GM21447 (cell line): ENCODE data around the gene MTR.
"Not testable (repeated sequence)": the region's sequence is repeated elsewhere in the genome, so short reads cannot be mapped to it uniquely, and the experiment has no call there.

Source experiments
- ATAC-seq: cut with Tn5 transposase; IDR thresholded peaks from one replicate; pipeline ENCODE4 v1.9.1; 2021; ENCODE audit not compliant: unreplicated experiment

The MTR gene

DNA sequence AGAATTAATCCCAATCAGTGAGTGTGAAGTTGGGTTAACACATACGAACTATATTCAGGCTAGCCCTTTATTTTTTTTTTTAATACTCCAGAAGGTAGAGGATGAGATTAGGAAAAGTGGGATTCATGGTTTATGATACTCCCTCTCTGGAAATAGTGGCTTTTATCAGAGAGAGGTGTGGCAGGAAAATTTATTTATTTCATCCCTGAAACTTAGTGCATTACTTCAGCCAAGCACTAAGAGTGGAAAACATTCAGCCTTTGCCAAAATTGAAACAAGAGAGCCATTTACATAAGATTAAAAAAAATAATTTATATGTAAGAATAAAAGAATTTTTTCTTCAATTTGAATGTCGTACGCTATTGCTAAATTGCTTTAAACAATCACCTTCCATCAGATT is 35.0 kb downstream of the MTR start:
- no peak for ATAC-seq

- no peak for ATAC-seq
Observed at GRCh38 chr1:236830560-236830959, 35.5 kb downstream of the MTR start.

- ATAC-seq: no peak
Observed at GRCh38 chr1:236833575-236833974, 38.5 kb downstream of the MTR start.

DNA sequence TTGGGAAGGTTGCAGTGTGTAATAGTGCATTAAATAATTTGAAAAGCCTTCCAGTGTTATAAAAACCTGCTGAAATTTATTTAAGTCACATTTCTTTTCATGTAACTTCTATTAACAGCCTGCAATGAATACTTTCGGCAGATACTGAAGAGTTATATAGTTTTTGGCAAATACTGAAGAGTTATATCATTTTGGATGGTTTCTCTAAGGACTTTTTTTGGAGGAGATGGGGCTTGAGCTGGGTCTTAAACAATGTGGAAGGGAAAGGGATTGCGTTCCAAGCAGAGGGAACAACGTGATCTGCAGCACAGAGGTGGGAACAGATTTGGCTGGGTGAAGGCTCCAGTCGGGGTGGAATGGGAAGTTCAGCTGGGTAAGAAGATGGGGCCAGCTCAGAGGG is 39.8 kb downstream of the MTR start:
- ATAC-seq: no peak

DNA sequence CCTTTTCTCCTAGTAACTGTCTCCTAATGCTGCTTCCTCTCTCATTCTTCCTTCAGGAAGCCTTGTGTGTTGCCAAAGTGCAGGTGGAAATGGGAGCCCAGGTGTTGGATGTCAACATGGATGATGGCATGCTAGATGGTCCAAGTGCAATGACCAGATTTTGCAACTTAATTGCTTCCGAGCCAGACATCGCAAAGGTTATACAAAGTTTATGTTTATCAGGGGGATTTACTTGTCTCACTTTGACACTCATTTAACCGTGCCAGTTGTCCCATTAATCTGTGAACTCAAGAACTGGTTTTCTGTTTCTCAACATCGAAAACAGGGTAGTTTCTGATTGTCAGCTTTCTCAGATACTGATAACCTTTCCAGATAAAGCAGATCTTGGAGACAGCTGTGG is 40.4 kb downstream of the MTR start:
- no peak for ATAC-seq

DNA sequence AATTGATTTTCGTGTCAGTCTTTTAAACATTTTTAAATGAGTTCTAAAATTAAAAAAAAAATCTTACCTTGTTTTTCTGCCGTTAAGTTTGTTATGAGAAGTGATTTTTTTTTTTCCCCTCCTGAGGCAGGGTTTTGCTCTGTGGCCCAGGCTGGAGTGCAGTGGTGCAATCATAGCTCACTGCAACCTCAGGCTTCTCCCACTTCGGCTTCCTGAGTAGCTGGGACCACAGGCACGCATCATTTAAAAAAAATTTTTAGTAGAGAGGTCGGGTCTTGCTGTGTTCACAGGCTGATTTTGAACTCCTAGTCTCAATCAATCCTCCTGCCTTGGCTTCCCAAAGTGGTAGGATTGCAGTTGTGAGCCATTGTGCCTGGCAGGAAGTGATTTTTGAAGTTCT is 41.1 kb downstream of the MTR start:
- ATAC-seq: no peak

DNA sequence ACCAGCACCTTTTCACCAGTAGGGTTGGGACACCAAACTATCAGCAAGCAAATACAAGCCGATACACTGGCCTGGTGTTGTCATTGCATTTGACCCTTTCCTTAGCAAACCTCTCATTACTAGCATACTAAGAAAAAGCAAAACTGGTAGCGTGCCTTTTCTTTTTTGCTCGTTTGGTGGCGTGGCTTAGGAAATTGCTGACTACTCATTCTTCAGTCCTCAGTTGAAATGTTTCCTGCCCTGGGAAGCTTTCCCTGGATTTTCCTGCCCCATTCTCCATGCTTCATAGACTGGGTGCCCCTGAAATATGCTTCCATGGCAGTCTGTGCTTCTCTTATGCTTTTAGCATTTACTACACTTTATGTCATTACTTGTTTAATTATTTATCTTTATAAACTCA is 42.0 kb downstream of the MTR start:
- no peak for ATAC-seq

DNA sequence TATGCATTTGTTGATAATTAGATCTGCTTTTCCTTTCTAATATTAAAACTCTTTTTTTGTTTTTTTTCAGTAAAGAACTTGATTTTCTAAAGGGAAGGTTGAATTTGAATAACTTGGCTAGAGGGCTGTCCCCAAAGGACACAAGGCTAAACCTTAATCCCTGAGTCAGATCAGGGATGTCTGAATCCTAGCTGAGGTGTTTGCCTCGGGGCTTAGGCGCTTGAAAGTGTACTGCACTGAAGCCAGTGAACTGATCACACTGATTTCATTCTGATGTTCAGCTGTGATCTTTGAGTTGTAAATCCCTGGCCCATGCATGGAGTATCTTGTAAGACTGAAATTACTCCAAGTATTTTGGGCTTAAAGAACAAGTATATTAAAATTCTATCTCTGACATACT is 42.8 kb downstream of the MTR start:
- ATAC-seq: no peak

DNA sequence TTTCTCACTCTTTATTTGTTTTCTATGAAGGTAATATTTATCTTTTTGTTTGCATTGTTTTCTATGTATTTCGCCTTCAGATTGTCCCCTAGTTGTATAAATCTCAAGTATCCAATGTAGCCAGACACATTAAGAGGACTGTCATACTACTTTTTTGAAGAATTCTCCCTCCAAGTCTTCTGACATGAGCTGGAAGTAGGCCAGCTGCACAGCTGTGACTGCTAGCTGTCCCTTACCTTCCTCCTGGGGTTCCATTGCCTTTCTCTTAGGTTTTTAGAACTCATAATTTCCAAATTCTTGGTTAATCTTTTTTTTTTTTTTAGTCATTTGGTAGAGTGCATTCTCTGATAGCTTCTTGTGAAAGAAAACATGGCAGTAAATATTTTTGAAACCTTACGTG is 46.2 kb downstream of the MTR start:
- ATAC-seq: no peak

DNA sequence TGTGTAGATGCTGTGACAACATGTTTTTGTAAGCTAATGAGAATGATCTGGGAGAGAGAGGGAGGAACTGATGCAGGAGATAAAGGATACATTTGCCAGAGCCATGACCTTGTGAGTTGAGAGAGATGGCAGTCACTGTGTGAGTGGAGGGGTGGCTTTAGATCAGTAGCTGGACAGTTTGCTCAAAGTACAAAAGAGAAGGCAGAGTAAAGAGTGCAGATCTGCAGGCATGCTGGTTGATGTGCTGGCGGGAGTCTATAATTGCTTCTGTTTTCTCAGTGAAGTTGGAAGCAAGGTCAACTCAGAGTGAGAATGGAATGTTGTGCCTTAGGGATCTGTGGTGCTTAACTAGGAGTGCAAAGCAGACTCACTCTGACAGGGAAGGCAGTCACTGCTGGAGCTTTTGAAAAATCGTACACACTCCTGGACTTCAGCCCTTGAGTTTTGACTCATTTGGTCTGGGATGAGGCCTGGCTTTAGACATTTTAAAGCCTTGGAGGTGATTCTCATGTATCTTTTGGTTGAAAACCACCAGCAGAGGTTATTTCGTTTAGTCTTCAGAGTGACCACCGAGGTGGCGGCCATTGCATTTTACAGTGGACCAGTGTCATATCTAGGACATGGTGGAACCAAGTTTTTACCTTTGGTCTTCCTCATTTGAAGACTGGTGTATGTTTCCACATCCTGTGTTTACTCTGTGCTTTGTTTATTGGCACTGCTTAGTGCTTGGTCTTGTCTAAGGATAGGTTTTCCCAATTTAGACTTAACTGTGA is 49.6 kb downstream of the MTR start:
- ATAC-seq: no peak

- ATAC-seq: no peak
Observed at GRCh38 chr1:236845830-236846229, 50.7 kb downstream of the MTR start.

- ATAC-seq: no peak
Observed at GRCh38 chr1:236848274-236848923, 53.3 kb downstream of the MTR start.

GRCh38 chr1:236850077-236850979 is 55.2 kb downstream of the MTR start:
- ATAC-seq: no peak

GRCh38 chr1:236851871-236852270 is 56.8 kb downstream of the MTR start:
- no peak for ATAC-seq

DNA sequence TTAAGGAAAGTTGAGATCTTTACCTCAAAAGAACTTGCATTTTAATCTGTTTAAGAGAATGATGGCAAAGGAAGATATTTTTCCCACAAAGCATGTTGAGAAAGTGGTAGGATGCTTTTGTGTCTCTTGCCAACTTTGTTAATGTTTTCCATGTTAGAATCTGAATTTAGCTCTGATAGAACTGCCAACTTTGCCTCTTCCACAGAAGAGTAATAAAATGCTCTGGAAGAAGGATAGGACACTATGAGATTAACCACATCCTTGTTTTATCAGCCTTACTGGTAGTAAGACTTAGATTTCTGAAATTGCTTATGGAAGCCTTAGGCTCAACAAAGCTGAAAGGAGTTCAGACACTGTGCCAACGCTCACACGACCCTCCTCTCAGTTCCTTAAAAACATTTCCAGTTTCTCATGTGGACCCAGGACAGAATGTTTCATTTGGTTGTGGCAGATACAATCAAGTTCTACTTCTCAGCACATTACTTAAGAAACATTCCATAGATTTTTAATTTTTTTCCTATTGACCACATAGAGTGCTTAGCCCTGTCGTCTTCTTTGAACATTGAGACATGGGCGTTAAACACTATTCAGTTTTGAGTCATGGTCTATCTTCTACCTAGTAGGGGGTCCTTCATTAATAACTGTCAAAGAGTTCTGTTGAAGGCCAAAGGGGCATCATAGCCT is 59.0 kb downstream of the MTR start:
- ATAC-seq: no peak

DNA sequence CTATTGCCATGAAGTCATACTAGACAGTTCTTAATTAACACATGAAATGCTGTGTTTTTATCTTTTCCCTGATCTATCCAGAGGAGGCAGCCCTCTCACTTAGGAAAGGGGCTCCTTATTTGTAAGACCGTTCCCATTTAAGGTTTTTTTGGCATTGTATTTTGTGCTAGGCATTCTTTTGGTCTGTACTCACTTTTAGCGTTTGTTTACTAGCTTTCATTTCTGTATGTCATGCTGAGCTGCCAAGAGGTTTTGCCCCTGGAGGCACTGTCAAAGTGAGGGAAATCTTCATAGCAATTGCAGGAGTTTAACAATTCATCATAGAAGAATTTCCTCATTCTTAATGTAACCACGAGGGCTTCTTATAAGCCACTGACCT is 59.5 kb downstream of the MTR start:
- ATAC-seq: no peak

DNA sequence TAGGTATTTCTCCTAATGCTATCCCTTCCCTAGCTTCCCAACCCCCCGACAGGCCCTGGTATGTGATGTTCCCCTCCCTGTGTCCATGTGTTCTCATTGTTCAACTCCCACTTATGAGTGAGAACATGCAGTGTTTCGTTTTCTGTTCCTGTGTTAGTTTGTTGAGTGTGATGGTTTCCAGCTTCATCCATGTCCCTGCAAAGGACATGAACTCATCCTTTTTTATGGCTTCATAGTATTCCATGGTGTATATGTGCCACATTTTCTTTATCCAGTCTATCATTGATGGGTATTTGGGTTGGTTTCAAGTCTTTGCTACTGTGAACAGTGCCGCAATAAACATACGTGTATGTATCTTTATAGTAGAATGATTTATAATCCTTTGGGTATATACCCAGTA is 61.6 kb downstream of the MTR start:
- ATAC-seq: not testable (repeated sequence)

GRCh38 chr1:236858165-236858564 is 63.1 kb downstream of the MTR start:
- ATAC-seq: no peak

- no peak for ATAC-seq
Observed at GRCh38 chr1:236860101-236860500, 65.0 kb downstream of the MTR start.

DNA sequence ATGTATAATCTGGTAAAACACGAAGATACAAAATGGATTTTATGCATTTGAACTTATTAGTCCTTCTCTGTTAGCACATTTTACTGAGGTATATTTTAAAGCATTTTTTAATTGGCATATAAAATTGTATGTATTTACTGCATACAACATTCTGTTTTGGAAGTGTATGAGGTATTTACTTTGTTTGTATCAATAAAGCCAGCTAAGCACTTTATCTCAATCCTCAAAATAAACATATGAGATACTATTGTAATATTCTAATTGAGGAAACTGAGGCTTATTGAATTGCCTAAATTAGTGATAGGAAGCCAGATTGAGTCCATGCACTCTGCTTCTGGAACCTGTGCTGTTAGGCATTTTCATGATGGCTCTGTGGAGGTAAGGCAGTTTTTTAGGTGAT is 65.6 kb downstream of the MTR start:
- ATAC-seq: no peak

DNA sequence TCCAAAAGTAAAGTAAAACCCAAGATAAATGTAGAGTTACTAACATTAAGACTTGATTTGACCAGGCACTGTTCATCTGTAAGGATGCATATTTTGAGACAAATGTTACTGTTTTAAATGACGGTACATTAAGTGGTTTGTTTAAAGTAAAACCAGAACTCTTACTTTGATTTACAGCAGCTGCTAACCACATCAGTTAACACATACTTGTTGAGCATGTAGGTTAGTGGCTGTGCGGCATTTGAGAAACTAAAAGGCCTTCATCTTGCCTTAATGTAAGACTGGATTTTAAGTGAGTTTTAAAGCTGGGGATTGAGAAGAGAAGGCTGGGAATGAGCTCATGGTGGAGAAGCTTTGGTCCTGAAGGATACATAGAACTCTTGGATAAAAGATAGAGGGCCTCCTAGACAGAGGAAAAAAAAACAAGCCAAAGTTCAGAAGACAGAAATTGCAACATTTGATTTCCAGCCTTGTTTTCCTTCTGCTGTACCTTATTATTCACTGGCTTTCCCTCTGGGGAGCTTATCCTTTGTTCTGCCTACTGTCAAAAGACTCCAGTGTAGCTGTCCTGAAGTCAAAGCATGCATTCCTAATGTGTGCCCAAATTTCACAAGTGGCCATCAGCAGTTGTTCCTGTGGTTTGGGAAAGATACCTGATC is 66.6 kb downstream of the MTR start:
- no peak for ATAC-seq
